GM12872 (cell line): ENCODE results near the gene NAA60.

ENCODE experiments used
- TF ChIP-seq, protein P1 (sequence below): IDR thresholded peaks from 3 replicates; pipeline ENCODE4 v1.5.1; 2011; ENCODE audit warnings: low read depth, mild to moderate bottlenecking, low read length, moderate library complexity; ENCODE audit not compliant: insufficient read depth

The NAA60 gene

DNA sequence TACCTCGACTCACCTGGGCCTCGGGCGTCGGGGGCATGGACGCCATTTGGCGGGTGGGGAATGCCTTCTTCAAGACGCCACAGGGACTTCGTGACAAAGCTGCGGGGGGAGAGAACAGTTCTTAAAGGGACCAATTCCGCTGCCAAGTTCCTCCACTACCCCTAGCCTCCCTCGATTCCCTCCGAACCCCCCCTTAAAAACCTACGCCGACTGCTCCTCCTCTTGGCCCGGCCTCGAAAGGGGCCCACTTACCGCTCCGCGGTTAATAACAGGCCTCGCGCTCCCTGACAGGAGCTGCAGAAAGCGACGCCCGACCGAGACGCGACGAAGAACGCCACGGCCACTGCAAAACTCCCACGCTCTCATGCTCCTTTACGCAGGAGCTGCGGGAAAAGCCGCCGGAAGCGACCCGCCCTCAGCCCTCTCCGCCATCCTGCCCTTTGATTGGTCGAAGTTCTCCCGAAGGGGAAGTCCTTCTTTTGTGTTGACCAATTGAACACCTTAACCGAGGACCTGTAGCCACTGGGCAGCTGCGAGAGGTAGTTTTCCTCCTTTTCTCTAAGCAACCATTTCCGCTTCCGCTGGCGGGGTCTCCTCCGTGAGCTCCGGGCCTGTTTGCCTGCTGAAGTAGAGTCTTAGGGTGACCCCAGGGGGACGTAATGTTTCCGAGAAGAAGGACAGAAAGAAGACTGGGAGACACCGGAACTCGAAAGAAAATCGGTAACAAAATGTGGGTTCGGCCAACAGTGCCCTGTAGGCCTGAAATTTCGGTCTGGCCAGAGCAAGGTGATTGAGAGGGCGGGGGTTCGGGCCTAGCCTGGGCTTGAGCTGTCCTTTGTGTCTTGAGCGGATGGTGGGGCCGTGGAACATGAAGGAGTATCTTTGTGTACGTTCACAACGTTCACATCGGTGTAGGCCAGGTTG, at the start of gene NAA60, which contains the start of gene ZNF597:
Gene NAA60, plus strand, starts transcription at position 573 of the 924 bp plus-strand sequence. CDS start 32,548 bp downstream, outside the sequence.
Gene ZNF597, minus strand, starts transcription at position 397 of the 924 bp plus-strand sequence. Its CDS starts 351 bp downstream, at position 46.
- TF ChIP-seq, protein P1, sequence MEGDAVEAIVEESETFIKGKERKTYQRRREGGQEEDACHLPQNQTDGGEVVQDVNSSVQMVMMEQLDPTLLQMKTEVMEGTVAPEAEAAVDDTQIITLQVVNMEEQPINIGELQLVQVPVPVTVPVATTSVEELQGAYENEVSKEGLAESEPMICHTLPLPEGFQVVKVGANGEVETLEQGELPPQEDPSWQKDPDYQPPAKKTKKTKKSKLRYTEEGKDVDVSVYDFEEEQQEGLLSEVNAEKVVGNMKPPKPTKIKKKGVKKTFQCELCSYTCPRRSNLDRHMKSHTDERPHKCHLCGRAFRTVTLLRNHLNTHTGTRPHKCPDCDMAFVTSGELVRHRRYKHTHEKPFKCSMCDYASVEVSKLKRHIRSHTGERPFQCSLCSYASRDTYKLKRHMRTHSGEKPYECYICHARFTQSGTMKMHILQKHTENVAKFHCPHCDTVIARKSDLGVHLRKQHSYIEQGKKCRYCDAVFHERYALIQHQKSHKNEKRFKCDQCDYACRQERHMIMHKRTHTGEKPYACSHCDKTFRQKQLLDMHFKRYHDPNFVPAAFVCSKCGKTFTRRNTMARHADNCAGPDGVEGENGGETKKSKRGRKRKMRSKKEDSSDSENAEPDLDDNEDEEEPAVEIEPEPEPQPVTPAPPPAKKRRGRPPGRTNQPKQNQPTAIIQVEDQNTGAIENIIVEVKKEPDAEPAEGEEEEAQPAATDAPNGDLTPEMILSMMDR: no peak

DNA sequence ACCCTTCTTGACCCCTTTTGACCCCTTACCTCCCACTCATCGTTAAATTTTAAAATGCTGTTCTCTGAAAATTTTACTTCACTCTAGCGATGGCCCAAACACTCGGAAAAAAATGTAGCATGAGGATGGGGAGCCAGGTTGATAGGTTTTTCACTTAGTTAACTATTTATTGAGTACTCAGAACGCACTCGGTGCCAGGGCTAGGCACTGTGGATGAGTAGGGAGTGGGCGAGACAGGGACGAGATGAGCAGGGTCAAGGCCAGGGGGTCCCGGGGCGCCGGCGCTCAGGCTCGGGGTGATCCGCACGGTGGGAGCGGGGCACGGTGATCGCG, 43.1 kb upstream of the NAA60 start:
- TF ChIP-seq, protein P1: no peak

DNA sequence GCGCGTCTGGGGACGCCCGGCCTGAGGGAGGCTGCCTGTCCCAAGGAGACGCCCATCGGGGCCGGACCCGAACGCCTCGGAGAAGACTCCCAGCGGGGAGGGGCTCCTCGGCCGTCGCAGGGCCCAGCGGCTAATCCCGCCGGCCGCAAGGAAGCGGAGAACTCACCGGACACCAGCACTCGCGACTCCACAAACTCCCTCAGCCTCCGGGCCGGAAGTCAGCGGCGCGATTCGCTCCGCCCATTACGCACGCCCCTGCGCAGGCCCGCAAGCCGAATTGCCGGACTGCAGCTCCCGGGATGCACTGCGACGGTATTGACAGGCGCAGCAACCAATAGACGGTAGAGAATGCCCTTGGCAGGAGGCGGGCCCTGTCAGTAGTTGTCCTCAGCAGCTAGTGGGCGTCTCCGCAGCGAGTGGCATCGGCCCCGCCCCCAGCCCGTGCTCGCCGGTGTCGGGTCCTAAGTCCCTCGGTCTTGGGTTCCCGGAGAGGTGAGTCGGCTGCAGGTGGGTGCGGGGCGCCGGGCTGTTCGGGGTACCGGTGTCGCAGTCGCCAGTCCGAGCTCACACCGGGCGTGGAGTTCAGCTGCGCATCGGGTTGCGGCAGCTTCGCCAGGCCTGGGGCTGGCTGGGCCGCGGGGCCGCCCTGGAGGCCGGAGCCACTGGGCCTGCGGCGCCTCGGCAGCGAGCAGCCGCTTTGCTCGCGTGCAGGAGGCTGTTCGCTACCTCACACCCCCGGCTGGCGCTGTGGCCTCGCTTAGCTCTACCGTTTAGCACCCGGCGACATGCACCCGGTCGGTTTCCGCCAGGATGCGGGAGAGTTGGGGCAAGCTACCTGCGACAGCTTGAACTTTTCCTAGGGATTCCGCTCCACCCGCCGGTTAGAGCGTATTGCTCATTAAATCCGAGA, 42.4 kb upstream of the NAA60 start, which contains the start of the genes ZNF174 and ZSCAN32:
Gene ZNF174, plus strand, starts transcription at position 437 of the 910 bp plus-strand sequence. CDS start 790 bp downstream, outside the sequence.
Gene ZSCAN32, minus strand, starts transcription at position 226 of the 910 bp plus-strand sequence. CDS start 3,447 bp downstream, outside the sequence.
- TF ChIP-seq, protein P1: no peak

DNA sequence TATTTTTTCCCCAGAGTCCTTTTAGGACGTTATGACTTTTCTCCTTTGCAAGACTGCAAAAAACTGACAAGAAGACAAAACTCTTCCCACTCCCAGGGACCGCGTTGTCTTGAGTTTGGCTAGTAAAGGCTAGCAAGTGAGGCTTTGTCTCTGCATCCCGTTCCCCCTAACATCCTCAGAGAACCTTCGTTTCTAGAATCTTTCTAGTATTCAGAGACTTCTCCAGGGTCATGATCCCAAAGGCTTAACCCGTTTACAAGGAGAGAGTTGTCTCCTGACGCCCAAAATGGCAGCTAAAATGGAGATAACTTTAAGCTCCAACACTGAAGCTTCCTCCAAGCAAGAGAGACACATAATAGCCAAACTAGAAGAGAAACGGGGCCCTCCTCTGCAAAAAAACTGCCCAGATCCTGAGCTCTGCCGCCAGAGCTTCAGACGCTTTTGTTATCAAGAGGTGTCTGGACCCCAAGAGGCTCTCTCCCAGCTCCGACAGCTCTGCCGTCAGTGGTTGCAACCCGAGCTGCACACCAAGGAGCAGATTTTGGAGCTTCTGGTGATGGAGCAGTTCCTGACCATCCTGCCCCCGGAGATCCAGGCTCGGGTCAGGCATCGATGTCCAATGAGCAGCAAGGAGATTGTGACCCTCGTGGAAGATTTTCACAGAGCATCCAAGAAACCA, 41.6 kb upstream of the NAA60 start:
- TF ChIP-seq, protein P1: no peak

DNA sequence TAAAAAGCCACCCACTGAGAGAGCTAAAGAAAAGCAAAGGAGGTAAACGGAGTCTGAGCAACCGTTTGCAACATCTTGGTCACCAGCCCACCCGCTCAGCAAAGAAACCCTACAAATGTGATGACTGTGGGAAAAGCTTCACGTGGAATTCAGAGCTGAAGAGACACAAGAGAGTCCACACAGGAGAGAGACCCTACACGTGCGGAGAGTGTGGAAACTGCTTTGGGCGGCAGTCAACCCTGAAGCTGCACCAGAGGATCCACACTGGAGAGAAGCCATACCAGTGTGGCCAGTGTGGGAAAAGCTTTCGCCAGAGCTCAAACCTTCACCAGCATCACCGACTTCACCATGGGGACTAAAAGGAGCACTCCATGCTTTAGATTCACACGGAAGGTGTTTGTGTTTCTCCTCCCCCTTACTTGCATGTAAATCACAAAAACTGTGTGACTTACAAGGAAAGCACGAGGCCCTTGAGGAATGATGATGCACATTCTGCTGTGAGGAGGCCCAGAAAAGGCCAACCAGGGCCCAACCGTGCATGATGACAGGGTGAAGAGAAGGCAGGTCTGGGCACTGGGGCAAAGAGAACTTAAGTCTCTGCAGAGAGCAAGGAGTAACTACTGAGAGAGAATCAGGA, 34.8 kb upstream of the NAA60 start:
- TF ChIP-seq, protein P1: no peak

DNA sequence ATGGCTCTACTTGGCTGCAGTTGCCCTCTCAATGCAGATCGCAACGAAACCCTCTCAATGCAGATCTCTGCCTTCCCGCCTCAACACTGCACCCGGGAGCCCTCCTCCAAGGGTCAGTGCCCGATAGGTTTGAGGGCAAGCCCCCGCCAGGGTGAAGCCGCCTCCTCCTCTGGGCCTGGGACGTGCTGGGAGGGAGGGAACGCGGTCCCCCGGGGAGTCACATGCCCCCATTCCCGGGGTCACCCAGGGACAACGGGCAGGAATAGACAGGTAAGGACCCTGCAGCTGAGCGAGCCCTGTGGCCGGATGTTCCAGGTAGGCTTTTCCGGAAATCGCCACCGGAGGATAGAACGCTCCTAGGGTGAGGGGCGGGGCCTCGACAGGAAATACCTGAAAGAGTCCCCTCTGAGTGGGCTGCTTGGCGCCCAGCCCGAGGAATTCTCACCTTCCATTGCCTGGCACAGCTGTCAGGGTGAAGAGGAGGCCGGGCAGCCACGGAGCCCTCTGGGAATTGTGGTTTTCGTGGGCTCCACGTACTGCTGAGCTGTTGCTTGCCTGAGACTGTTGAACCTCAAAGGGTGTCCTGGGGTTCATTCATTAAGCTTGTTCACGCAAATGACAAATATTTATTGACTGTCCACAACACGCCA, 29.6 kb upstream of the NAA60 start:
- TF ChIP-seq, protein P1: no peak
